Measurements from ENCODE around the gene NDN.
A peak's percentile ranks its signal among the peaks of the same experiment; 100 is the strongest.

Gene NDN

GRCh38 chr15:23647421-23648370, 39.4 kb downstream of the NDN start, which contains the start of gene MAGEL2:
TSS of gene MAGEL2 (minus strand) at chr15:23647867. CDS start at chr15:23647742, 125 bp downstream.
- no peak within 1 kb of the TSS for H3K4me3 Mint-ChIP-seq
- no peaks in the 10 kb centered on the region for H3K9me3 Mint-ChIP-seq
- ATAC-seq (no peak), DNase-seq (no peak)
- H3K27ac Mint-ChIP-seq: no peak within 1 kb of the TSS
- no peaks in the 10 kb centered on the region for H3K4me1 Mint-ChIP-seq
- peaks cover 6% of the 10 kb centered on the region for H3K27me3 Mint-ChIP-seq
- H3K36me3 Mint-ChIP-seq (ENCODE audit: low read depth): no peaks in the 10 kb centered on the region

- Mint-ChIP-seq H3K27me3 (peaks cover 6% of the 10 kb centered on the region), H3K4me3 (no peak overlapping the region), H3K4me1 (no peaks in the 10 kb centered on the region), H3K36me3 (ENCODE audit: low read depth) (no peaks in the 10 kb centered on the region), H3K27ac (no peak overlapping the region), H3K9me3 (no peaks in the 10 kb centered on the region)
- DNase-seq: no peak
- ATAC-seq: no peak
These were observed 40.2 kb downstream of the NDN start for GRCh38 chr15:23647001-23647295.

GRCh38 chr15:23646165-23647000, 40.7 kb downstream of the NDN start:
- ATAC-seq (no peak), DNase-seq (no peak)

GRCh38 chr15:23645371-23646164, 41.5 kb downstream of the NDN start:
- no peak for ATAC-seq

More at GRCh38 chr15:23646165-23647000, 40.7 kb downstream of the NDN start:
- H3K4me1 Mint-ChIP-seq: no peaks in the 10 kb centered on the region
- no peak overlapping the region for H3K27ac Mint-ChIP-seq
- H3K4me3 Mint-ChIP-seq: no peak overlapping the region
- H3K36me3 Mint-ChIP-seq (ENCODE audit: low read depth): no peaks in the 10 kb centered on the region
- peaks cover 6% of the 10 kb centered on the region for H3K27me3 Mint-ChIP-seq
- no peaks in the 10 kb centered on the region for H3K9me3 Mint-ChIP-seq

GRCh38 chr15:23644829-23645228, 42.3 kb downstream of the NDN start:
- Mint-ChIP-seq H3K9me3 (no peaks in the 10 kb centered on the region), H3K27ac (no peak overlapping the region), H3K36me3 (ENCODE audit: low read depth) (no peaks in the 10 kb centered on the region), H3K27me3 (peaks cover 6% of the 10 kb centered on the region), H3K4me1 (no peaks in the 10 kb centered on the region), H3K4me3 (no peak overlapping the region)
- DNase-seq: no peak
- no peak for ATAC-seq

More at GRCh38 chr15:23645371-23646164, 41.5 kb downstream of the NDN start:
- peaks cover 6% of the 10 kb centered on the region for H3K27me3 Mint-ChIP-seq
- no peak overlapping the region for H3K27ac Mint-ChIP-seq
- H3K4me1 Mint-ChIP-seq: no peaks in the 10 kb centered on the region
- no peaks in the 10 kb centered on the region for H3K9me3 Mint-ChIP-seq
- H3K36me3 Mint-ChIP-seq (ENCODE audit: low read depth): no peaks in the 10 kb centered on the region
- DNase-seq: no peak
- H3K4me3 Mint-ChIP-seq: no peak overlapping the region

- Mint-ChIP-seq H3K4me3 (no peak overlapping the region), H3K36me3 (ENCODE audit: low read depth) (no peaks in the 10 kb centered on the region), H3K9me3 (no peaks in the 10 kb centered on the region), H3K27ac (no peak overlapping the region), H3K4me1 (no peaks in the 10 kb centered on the region), H3K27me3 (no peaks in the 10 kb centered on the region)
- DNase-seq (peak; percentile 49), ATAC-seq (no peak)
These were observed 44.6 kb downstream of the NDN start for GRCh38 chr15:23642413-23643044.

Measured in activated naive CD8-positive, alpha-beta T cell treated with anti-CD3 and anti-CD28 coated beads, Interleukin-2, amount 50 U/mL, for 24 hours (primary cell).